ENCODE data around the gene VPS41. TPM values are rescaled to one million over a fixed set of nuclear protein-coding genes. Genes with fewer than 3 reads are reported as not detected.
"Not testable (repeated sequence)": the region's sequence is repeated elsewhere in the genome, so short reads cannot be mapped to it uniquely, and the experiment has no call there.

VPS41 gene
- 10 to 100 TPM; 56.3 to 59.4 TPM for total RNA-seq

DNA sequence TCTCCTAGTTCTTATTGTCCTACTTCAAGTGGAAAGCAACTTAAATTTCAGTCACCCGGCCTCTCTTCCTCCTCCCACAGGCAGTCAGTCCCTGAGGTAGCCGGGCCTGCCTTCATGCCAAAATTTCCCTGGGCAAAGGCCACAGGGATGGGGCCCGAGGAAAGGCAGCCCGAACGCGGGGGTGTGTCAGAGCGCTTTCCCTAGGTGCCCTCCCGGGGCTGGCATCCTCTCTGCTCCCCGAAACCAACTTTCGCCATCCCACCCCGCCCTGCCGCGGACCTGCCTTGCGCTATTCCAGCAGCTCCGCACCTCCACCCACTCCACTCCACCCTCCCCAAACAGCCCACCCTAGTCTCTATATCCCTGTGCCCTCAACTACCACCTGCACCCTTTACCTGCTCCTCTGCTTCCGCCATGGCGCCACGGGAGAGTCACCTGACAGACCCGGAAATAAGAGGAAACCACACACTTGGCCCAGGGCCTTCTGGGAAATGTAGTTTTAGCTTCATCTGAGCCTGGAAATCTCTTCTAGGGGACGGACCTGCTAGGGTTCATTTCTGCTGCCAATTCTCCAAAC is at the start of gene VPS41:
TSS of gene VPS41 (minus strand) at position 433 of the 577 bp plus-strand sequence. CDS start at position 416, 17 bp downstream.
- DNase-seq (peak; percentile 88), ATAC-seq (peak; percentile 99)
- Mint-ChIP-seq H3K9me3 (ENCODE audit: low read depth) (no peaks in the 10 kb centered on the region), H3K4me3 (peak within 1 kb of the TSS; percentile 96), H3K27ac (peak within 1 kb of the TSS; percentile 87), H3K36me3 (peaks cover 2% of the 10 kb centered on the region), H3K4me1 (peaks cover 33% of the 10 kb centered on the region), H3K27me3 (peaks cover 1% of the 10 kb centered on the region)
- CTCF ChIA-PET = interaction anchor here (1.0 kb wide), 1 partner anchor 9 kb away, joined by 3 read pairs; no protein-coding TSS in a partner anchor

DNA sequence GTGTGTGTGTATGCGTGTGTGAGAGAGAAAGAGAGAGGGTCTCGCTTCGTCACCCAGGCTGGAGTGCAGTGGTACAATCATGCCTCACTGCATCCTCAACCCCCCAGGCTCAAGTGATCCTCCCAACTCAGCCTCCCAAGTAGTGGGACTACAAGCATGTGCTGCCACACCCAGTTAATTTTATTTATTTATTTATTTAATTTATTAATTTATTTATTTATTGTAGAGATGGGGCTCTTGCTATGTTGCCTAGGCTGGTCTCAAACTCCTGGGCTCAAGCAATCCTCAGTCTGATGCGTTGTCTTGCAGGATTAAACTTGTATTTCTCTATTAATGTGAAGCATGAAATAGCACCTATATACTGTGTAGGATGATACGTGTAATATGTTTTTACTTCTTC is 46.9 kb upstream of the VPS41 start:
- Mint-ChIP-seq H3K9me3 (ENCODE audit: low read depth) (no peaks in the 10 kb centered on the region), H3K36me3 (no peaks in the 10 kb centered on the region), H3K27ac (no peak overlapping the region), H3K4me1 (no peaks in the 10 kb centered on the region), H3K27me3 (peaks cover 11% of the 10 kb centered on the region), H3K4me3 (no peak overlapping the region)
- CTCF ChIA-PET = no interaction called here
- ATAC-seq (no peak), DNase-seq (no peak)

DNA sequence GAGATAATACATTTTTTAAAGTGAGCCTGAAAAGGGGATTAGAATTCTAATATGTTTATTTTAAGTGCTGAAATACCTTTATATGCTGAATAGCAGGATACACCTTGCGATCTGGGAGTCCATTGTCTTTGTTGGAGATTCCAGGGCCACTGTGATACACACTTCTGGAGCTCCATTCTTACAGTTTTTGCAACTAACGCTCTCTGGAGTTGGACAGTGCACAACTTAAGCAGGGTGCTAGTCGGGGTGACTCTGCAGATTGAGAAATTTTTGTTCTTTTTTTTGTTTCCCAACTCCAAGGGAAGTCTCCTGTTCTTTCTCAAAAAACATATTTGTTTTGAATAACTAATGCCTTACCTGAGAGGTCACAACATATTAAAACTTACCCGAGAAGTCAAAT is 45.0 kb upstream of the VPS41 start:
- no peaks in the 10 kb centered on the region for H3K9me3 Mint-ChIP-seq (ENCODE audit: low read depth)
- DNase-seq (no peak), ATAC-seq (no peak)
- H3K36me3 Mint-ChIP-seq = no peaks in the 10 kb centered on the region
- no peak overlapping the region for H3K4me3 Mint-ChIP-seq
- peaks cover 15% of the 10 kb centered on the region for H3K27me3 Mint-ChIP-seq
- no peak overlapping the region for H3K27ac Mint-ChIP-seq
- H3K4me1 Mint-ChIP-seq = no peaks in the 10 kb centered on the region
- CTCF ChIA-PET = no interaction called here

DNA sequence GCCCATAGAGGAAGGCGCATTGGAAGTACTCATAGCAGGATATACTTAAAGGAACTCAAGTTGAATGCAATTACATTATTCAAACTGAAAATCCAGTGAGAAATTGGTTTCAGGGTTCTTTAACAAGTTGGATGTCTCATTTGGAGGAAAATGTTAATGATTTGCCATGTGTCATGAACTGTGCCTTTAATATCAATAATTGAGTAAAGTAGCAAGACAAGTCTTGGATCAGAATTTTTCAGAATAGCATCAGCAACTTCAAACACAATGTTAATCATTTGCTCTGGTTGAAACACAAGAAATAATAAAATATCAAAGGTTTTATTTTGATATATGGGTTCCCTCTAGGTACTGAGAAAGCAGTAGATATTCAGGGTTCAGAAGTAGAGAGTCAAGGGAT is 44.2 kb upstream of the VPS41 start:
- no peaks in the 10 kb centered on the region for H3K36me3 Mint-ChIP-seq
- no peak for DNase-seq
- no peaks in the 10 kb centered on the region for H3K9me3 Mint-ChIP-seq (ENCODE audit: low read depth)
- CTCF ChIA-PET = no interaction called here
- H3K4me1 Mint-ChIP-seq = no peaks in the 10 kb centered on the region
- no peak for ATAC-seq
- H3K4me3 Mint-ChIP-seq = no peak overlapping the region
- no peak overlapping the region for H3K27ac Mint-ChIP-seq
- H3K27me3 Mint-ChIP-seq = peaks cover 18% of the 10 kb centered on the region

DNA sequence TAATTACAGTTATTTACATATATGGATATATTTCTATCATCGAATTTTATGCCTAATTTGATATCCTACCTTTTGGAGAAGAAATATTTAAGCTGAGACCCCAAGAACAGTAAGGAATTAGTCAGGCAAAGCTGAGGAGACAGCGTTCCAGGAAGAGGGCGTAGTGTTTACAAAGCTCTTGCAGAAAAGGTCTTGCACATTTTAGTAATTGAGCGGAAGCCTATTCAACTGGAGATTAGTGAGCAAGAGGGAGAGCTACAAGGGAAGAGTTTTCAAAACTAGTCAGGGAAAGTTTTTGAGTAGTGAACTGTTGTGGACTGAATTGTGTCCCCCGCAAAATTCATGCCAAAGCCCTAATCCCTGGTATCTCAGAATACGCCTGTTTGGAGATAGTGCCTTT is 42.2 kb upstream of the VPS41 start:
- Mint-ChIP-seq H3K36me3 (no peaks in the 10 kb centered on the region), H3K4me1 (no peaks in the 10 kb centered on the region), H3K9me3 (ENCODE audit: low read depth) (no peaks in the 10 kb centered on the region), H3K27me3 (peaks cover 26% of the 10 kb centered on the region), H3K27ac (no peak overlapping the region), H3K4me3 (no peak overlapping the region)
- CTCF ChIA-PET = no interaction called here
- DNase-seq (no peak), ATAC-seq (no peak)

DNA sequence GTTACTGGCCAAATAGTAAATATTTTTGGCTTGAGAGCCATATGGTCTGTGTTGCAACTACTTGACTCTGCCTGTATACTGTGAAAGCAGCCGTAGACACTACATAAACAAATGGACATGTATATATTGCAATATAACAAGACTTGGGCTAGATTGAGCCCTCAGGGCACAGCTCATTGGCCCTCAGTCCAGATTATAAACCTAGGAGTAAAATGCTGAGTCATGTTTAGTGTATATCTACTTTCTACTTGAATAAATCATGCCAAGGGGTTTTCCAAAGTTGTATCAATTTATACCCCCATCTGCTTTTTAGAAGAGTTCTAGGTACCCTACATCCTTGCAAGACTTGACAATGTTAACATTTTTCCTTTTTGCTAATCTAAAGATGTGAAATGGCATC is 41.3 kb upstream of the VPS41 start:
- Mint-ChIP-seq H3K36me3 (no peaks in the 10 kb centered on the region), H3K27ac (no peak overlapping the region), H3K27me3 (peaks cover 26% of the 10 kb centered on the region), H3K4me3 (no peak overlapping the region), H3K9me3 (ENCODE audit: low read depth) (no peaks in the 10 kb centered on the region), H3K4me1 (no peaks in the 10 kb centered on the region)
- CTCF ChIA-PET = no interaction called here
- ATAC-seq (no peak), DNase-seq (no peak)

DNA sequence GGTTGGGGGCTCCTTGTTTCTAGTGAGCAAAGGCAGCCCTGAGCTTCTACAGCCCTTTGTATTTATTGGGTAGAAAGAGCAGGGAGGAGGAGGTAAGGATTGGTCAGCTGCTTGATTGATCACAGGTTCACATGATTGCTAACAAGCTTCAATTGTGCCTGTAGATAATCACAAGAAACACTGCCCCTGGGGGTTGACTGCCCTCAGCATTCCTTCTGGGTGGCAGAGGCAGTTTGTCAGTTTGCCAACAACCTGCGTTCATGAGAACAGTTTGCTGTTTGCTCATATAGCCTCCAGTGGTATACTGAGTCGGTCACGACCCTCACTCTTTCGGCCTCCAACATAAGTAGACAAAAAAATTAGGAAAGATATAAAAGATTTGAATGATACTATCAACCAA is 38.5 kb upstream of the VPS41 start:
- CTCF ChIA-PET; H3K27ac Mint-ChIP-seq; DNase-seq; H3K4me3 Mint-ChIP-seq; H3K4me1 Mint-ChIP-seq; ATAC-seq; H3K36me3 Mint-ChIP-seq; H3K9me3 Mint-ChIP-seq (ENCODE audit: low read depth): not testable (repeated sequence)
- peaks cover 29% of the 10 kb centered on the region for H3K27me3 Mint-ChIP-seq

DNA sequence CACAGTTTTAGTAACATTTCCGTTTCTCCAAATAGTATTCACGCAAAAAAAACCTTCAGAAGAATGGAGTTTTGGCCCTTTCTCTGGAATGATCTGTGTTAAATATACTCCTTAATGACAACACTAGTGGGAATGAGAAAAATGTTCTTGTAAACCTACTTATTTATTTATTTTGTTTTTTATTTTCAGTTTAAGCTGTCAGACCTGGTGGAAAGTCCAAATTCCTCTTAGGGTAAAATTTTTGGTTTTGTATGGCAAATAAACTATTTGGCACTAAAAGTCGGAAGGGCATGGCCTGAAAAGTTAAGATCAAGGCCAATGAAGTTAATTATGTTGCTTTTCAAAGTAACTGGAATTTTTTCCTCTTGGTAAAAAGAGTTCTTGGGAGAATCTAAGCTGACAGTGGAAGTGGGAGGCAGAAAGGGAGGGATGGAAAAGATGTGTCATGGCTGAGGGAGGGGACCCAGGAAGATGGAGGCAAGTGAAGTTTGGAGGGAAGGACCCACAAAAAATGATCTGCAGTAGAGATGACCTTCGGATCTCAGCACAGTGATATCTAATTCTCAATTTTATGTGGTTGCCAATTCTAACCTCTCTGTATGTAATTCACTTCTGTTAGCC is 33.5 kb upstream of the VPS41 start:
- ATAC-seq (no peak), DNase-seq (no peak)
- peaks cover 22% of the 10 kb centered on the region for H3K27me3 Mint-ChIP-seq
- no peaks in the 10 kb centered on the region for H3K4me1 Mint-ChIP-seq
- CTCF ChIA-PET = no interaction called here
- no peak overlapping the region for H3K4me3 Mint-ChIP-seq
- H3K36me3 Mint-ChIP-seq = no peaks in the 10 kb centered on the region
- no peaks in the 10 kb centered on the region for H3K9me3 Mint-ChIP-seq (ENCODE audit: low read depth)
- no peak overlapping the region for H3K27ac Mint-ChIP-seq

DNA sequence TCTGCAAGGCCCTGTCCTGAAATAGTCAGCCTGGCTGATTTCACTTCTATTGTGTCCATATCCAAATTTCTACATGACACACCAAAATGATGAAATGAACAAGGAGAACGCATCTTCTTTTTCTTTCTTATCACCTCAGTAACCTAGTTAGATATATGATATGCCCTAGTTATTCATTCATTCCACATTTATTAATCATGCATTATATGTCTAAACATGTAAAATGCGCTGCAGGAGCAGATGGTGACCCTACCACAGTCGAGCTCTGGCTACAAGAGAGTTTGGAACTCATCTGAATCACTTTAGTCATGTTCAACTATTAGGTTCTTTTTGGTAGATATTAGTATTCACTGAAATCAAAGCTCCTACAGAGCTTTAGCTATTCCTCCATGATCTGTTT is 31.8 kb upstream of the VPS41 start:
- Mint-ChIP-seq H3K27ac (no peak overlapping the region), H3K36me3 (no peaks in the 10 kb centered on the region), H3K27me3 (peaks cover 17% of the 10 kb centered on the region), H3K4me1 (no peaks in the 10 kb centered on the region), H3K9me3 (ENCODE audit: low read depth) (no peaks in the 10 kb centered on the region), H3K4me3 (no peak overlapping the region)
- no peak for DNase-seq
- CTCF ChIA-PET = no interaction called here
- no peak for ATAC-seq

DNA sequence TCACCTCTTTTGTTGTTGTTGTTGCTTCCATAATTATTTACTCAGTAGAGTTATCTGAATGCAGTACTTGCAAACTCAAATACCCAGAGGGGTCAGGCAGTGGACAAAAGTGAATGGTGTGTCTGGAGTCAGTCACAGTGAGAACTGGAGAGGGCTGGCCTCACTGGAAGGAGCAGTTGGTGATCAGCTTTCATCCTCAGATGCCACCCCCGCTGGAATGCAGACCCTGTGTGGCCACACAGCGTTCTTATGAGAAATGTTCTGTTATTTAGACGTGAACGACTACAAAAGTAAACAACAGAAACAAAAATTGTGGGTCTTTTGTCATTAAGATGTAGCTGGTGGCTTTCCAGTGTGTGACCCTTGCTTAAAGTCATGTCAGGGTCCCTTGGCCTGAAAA is 29.6 kb upstream of the VPS41 start:
- DNase-seq = no peak
- ATAC-seq = no peak
- Mint-ChIP-seq H3K36me3 (no peaks in the 10 kb centered on the region), H3K4me3 (no peak overlapping the region), H3K27ac (no peak overlapping the region), H3K9me3 (ENCODE audit: low read depth) (no peaks in the 10 kb centered on the region), H3K4me1 (no peaks in the 10 kb centered on the region), H3K27me3 (peaks cover 12% of the 10 kb centered on the region)
- CTCF ChIA-PET = no interaction called here

DNA sequence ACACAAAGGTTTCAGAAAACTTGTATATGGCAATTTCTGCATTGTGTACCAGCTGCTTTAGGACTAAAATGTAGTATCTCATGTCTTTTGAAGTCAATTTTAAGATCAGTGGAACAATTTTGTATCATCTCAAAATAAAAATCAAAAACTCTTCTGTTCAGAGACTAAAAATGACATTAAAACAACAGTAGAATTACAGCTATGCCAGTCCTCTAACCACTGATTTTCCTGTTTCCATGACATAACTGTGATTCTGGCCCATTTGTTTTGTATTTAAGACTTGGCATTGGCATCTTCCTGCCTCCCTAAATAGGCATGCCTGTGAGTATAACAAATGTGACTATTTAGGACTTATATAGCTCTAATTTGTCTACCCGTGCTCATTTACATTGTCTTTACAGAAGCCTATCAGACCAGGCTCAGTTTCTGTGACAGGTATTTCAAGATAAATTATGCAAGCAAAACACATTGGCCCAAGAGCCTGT is 29.1 kb upstream of the VPS41 start:
- no peak for DNase-seq
- H3K27ac Mint-ChIP-seq = no peak overlapping the region
- no peaks in the 10 kb centered on the region for H3K36me3 Mint-ChIP-seq
- H3K9me3 Mint-ChIP-seq (ENCODE audit: low read depth) = no peaks in the 10 kb centered on the region
- no peak overlapping the region for H3K4me3 Mint-ChIP-seq
- no peaks in the 10 kb centered on the region for H3K4me1 Mint-ChIP-seq
- ATAC-seq = no peak
- H3K27me3 Mint-ChIP-seq = peaks cover 12% of the 10 kb centered on the region
- CTCF ChIA-PET = no interaction called here

DNA sequence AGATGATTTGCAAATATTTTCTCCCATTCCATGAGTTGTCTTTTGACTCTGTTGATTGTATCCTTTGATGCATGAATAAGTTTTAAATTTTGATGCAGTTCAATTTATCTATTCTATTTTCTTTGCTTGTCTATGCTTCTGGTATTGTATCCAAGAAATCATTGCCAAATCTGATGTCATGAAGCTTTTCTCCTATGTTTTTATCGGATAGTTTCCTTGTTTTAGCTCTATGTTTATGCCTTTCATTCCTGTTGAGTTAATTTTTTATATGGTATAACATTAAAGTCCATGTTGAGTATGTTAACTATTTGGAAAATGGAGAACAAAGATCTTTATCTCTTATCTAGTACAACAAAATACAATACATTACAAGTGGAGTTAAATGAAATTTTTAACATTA is 27.6 kb upstream of the VPS41 start:
- Mint-ChIP-seq H3K36me3 (no peaks in the 10 kb centered on the region), H3K27me3 (peaks cover 8% of the 10 kb centered on the region), H3K27ac (no peak overlapping the region), H3K9me3 (ENCODE audit: low read depth) (no peaks in the 10 kb centered on the region), H3K4me3 (no peak overlapping the region), H3K4me1 (peaks cover 4% of the 10 kb centered on the region)
- no peak for ATAC-seq
- CTCF ChIA-PET = no interaction called here
- no peak for DNase-seq

DNA sequence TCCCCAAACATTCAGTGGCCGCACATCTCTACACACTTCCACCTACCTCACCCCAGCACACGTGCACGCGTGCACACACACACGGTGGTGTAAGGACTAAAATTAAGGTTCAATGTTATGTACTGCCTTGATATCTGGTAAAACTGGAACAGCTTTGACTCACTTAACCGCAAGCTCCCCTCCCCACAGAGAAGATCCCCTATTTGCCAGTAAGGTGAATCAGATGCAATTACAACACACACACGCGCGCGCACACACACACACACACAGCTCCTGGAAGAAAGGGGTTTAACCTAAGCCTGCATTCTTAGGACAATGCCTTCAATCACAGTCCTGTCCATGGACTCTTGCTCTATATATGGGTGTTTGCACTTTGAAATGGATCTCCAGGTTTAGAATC is 25.5 kb upstream of the VPS41 start:
- Mint-ChIP-seq H3K27me3 (peaks cover 7% of the 10 kb centered on the region), H3K4me3 (no peak overlapping the region), H3K4me1 (peaks cover 7% of the 10 kb centered on the region), H3K27ac (no peak overlapping the region), H3K9me3 (ENCODE audit: low read depth) (no peaks in the 10 kb centered on the region), H3K36me3 (no peaks in the 10 kb centered on the region)
- DNase-seq = no peak
- no peak for ATAC-seq
- CTCF ChIA-PET = no interaction called here

DNA sequence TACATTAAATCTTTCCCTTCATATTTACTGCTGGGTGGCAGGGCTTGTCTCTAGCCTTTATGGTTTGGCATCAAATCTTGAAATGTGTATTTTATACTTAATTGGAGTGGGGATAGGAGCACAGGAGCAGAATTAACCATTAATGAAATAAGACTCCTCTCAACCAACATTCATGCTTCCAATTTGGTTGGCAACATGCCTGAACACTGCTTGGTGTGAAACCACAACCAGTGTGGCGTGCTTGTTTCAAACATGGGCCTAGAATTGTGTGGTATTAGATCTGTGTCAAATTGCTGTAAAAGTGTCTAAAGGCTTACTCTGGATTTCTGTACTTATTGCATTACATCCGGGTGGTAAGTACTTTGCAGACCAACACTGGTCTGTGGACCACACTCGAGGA is 25.1 kb upstream of the VPS41 start:
- H3K27me3 Mint-ChIP-seq = peaks cover 4% of the 10 kb centered on the region
- H3K36me3 Mint-ChIP-seq = no peaks in the 10 kb centered on the region
- H3K4me1 Mint-ChIP-seq = peaks cover 7% of the 10 kb centered on the region
- DNase-seq (no peak), ATAC-seq (no peak)
- no peak overlapping the region for H3K27ac Mint-ChIP-seq
- no peaks in the 10 kb centered on the region for H3K9me3 Mint-ChIP-seq (ENCODE audit: low read depth)
- CTCF ChIA-PET = no interaction called here
- H3K4me3 Mint-ChIP-seq = no peak overlapping the region

Measured in activated CD8-positive, alpha-beta memory T cell treated with anti-CD3 and anti-CD28 coated beads, Interleukin-2, amount 10 ng/mL, durations not matched to agents 7 days and 5 days (primary cell).